Cardiac fibroblast (primary cell): ENCODE results near the gene CD38.

Experiments used
- DNase-seq, 2 donors: peaks; one replicate each; pipeline versions ENCODE4 v3.0.0 to v3.0.0-alpha.2; 2010; ENCODE audit warnings: low read depth in 2 of 2
- H3K4me3 ChIP-seq, 2 donors: replicated peaks in 1 of 2; 1 replicate in 1 of 2; 2 replicates in 1 of 2; pipeline ENCODE4 v1.5.1; 2011; ENCODE audit warnings: low read depth in 2 of 2, low read length in 2 of 2, mild to moderate bottlenecking in 2 of 2, moderate library complexity in 1 of 2
- CTCF ChIP-seq: IDR thresholded peaks from one replicate; pipeline ENCODE4 v1.5.1; 2011; ENCODE audit warnings: low read depth, mild to moderate bottlenecking, low read length, inconsistent platforms

Gene CD38

GRCh38 chr4:15883610-15884243 lies 105.6 kb downstream of the CD38 start:
- DNase-seq, result no peak
- no peak for TF ChIP-seq CTCF
- H3K4me3 ChIP-seq, result no peak overlapping the region

- no peak for TF ChIP-seq CTCF
- DNase-seq, result no peak
- H3K4me3 ChIP-seq, result no peak overlapping the region
These were observed 106.5 kb downstream of the CD38 start for GRCh38 chr4:15884666-15885065.

- DNase-seq, result no peak
- no peak for TF ChIP-seq CTCF
- no peak overlapping the region for H3K4me3 ChIP-seq
These were observed 107.3 kb downstream of the CD38 start for GRCh38 chr4:15885422-15885821.

GRCh38 chr4:15888515-15888914 lies 110.4 kb downstream of the CD38 start:
- TF ChIP-seq CTCF, result no peak
- DNase-seq, result no peak
- H3K4me3 ChIP-seq, result no peak overlapping the region

GRCh38 chr4:15890246-15890829 lies 112.2 kb downstream of the CD38 start:
- DNase-seq, result no peak
- TF ChIP-seq CTCF, result no peak
- H3K4me3 ChIP-seq, result no peak overlapping the region

GRCh38 chr4:15891312-15891711 lies 113.2 kb downstream of the CD38 start:
- no peak for DNase-seq
- TF ChIP-seq CTCF, result no peak

GRCh38 chr4:15893962-15894361 lies 115.8 kb downstream of the CD38 start:
- no peak overlapping the region for H3K4me3 ChIP-seq
- peak; percentile 92 to 99 for DNase-seq
- no peak for TF ChIP-seq CTCF

More at GRCh38 chr4:15891312-15891711, 113.2 kb downstream of the CD38 start:
- H3K4me3 ChIP-seq, result no peak overlapping the region
